AG09319 (cell line): ENCODE data around the gene ATP1B4.

Experiments
- DNase-seq: peaks from one replicate; pipeline ENCODE4 v3.0.0-alpha.2; 2010; ENCODE audit warnings: low read depth; ENCODE audit errors: extremely low read depth
- CTCF ChIP-seq: IDR thresholded peaks from 2 replicates; pipeline ENCODE4 v1.5.1; 2011; ENCODE audit warnings: low read depth, mild to moderate bottlenecking, inconsistent platforms, low read length, moderate library complexity

The ATP1B4 gene

GRCh38 chrX:120408168-120408567 lies 46.3 kb downstream of the ATP1B4 start:
- DNase-seq = no peak
- no peak for TF ChIP-seq CTCF

DNA sequence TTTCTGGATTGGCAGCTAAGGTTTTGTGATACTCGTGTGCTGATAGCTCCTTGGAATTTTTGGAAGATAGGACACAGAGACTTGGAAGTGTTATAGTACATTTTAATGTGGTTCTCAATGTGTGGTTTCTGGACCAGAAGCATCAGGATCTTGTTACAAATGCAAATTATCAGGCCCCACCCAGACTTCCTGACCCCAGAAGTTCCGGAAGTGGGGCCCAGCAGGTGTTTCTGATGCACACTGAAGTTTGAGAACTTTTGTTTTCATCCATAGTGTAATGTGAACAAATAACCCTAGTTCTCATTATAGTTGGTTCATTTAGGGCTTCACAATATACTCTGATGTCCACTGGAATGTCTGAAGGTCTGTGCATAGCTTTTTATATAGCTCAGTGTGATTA lies 57.6 kb downstream of the ATP1B4 start:
- TF ChIP-seq CTCF = no peak
- no peak for DNase-seq

GRCh38 chrX:120426599-120426998 lies 64.7 kb downstream of the ATP1B4 start:
- DNase-seq = no peak
- no peak for TF ChIP-seq CTCF

DNA sequence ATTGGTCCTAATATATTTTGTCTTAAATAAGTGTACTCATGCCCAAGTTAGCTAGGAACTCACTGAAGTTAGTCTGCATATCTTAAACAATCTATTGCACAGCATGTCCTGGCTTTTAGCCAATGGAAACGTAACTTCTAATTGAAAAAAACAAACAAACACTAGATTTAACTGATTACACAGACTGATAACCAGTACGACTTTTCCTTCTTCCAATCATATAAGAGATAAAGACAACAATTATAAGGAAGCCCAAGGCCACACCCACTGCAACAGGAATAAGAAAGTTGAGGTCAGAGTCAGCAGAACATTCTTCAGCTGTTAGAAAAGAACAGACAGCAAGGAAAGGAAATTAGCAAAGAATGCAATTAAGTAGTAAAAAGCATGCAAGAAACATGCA lies 66.4 kb downstream of the ATP1B4 start:
- no peak for DNase-seq
- no peak for TF ChIP-seq CTCF

- no peak for TF ChIP-seq CTCF
- no peak for DNase-seq
These were observed 68.1 kb downstream of the ATP1B4 start for GRCh38 chrX:120429776-120430540.
